A549 (cell line): Measurements from ENCODE around the gene DUSP14. TPM values are rescaled to one million over a fixed set of nuclear protein-coding genes. Genes with fewer than 3 reads are reported as not detected.
A peak's percentile ranks its signal among the peaks of the same experiment; 100 is the strongest.

ENCODE experiments used
- ATAC-seq, 2 experiments: fragments of 200-7000 bp in 1 of 2; fragments of >200 bp in 1 of 2; cut with Nextera tagmentation in 1 of 2; cut with Tn5 transposase in 1 of 2; 3 replicates each; pipeline versions ENCODE4 v1.8.0 to v1.9.1; 2018 to 2020; ENCODE audit warnings: mild to moderate bottlenecking in 1 of 2, moderate library complexity in 1 of 2
- CTCF ChIA-PET: fragments of 300-600 bp; sonication (Branson Sonifier 250); formaldehyde crosslinking; extraction: SDS; loops from one replicate; lab custom pipeline; 2021; ENCODE audit warnings: antibody characterized with exemption, inconsistent platforms; lab: Yijun Ruan, JAX
- POLR2A ChIA-PET: fragments of 350-600 bp; formaldehyde crosslinking; extraction: SDS; loops from one replicate; lab custom pipeline; 2021; ENCODE audit warnings: antibody characterized with exemption, inconsistent platforms; lab: Yijun Ruan, JAX
- DNase-seq, 2 experiments: peaks; one replicate each; pipeline versions ENCODE4 v3.0.0 to v3.0.0-alpha.2; 2011 to 2016; ENCODE audit warnings: low read depth in 1 of 2, low spot score in 1 of 2
- FAIRE-seq: peaks from 2 replicates; lab custom pipeline; 2011; peaks lifted over from hg19 to GRCh38; lab: Jason Lieb, UNC
- H3K27ac ChIP-seq, 2 experiments: fragments of >200 bp; sonication (Bioruptor Twin); formaldehyde crosslinking; 3 replicates each; pipeline ENCODE4 v1.5.1; 2016 to 2017
- H3K4me1 ChIP-seq: fragments of >200 bp; sonication (Bioruptor Twin); formaldehyde crosslinking; 3 replicates; pipeline ENCODE4 v1.6.1; 2016
- H3K4me2 ChIP-seq: fragments of >200 bp; sonication (Bioruptor Twin); formaldehyde crosslinking; 3 replicates; pipeline ENCODE4 v1.6.1; 2016
- H3K4me3 ChIP-seq: fragments of >200 bp; sonication (Bioruptor Twin); formaldehyde crosslinking; 3 replicates; pipeline ENCODE4 v1.5.1; 2016
- H3K9me3 ChIP-seq: fragments of >200 bp; sonication (Bioruptor Twin); formaldehyde crosslinking; 3 replicates; pipeline ENCODE4 v1.6.1; 2016
- BCL3 ChIP-seq: fragments of >200 bp; sonication (Bioruptor Twin); formaldehyde crosslinking; IDR thresholded peaks from 3 replicates; pipeline ENCODE4 v1.6.1; 2016
- BHLHE40 ChIP-seq: IDR thresholded peaks from 2 replicates; pipeline ENCODE4 v1.6.1; 2012; ENCODE audit warnings: low read depth, low read length, inconsistent platforms
- CEBPB ChIP-seq, 2 experiments: fragments of >200 bp in 1 of 2; sonication (Bioruptor Twin) in 1 of 2; formaldehyde crosslinking in 1 of 2; IDR thresholded peaks; 2 replicates each; pipeline ENCODE4 v1.6.1; 2012 to 2016
- CTCF ChIP-seq: fragments of >200 bp; sonication (Bioruptor Twin); formaldehyde crosslinking; IDR thresholded peaks from 3 replicates; pipeline ENCODE4 v1.5.1; 2016
- EHF ChIP-seq: fragments of 250-450 bp; sonication (Bioruptor Pico); IDR thresholded peaks from 2 replicates; pipeline ENCODE4 v1.5.0; 2020; ENCODE audit warnings: mild to moderate bottlenecking
- HDAC2 ChIP-seq: fragments of 200-600 bp; sonication (generic); IDR thresholded peaks from 2 replicates; pipeline ENCODE4 v1.6.1; 2016
- HES2 ChIP-seq: fragments of >200 bp; sonication (Bioruptor Twin); formaldehyde crosslinking; IDR thresholded peaks from 2 replicates; pipeline ENCODE4 v1.6.1; 2016
- HEYL ChIP-seq: fragments of 250-450 bp; sonication (Bioruptor Pico); IDR thresholded peaks from 2 replicates; pipeline ENCODE4 v1.8.0; 2021; ENCODE audit warnings: mild to moderate bottlenecking, moderate library complexity
- HMGXB4 ChIP-seq: fragments of 250-450 bp; sonication (Bioruptor Pico); IDR thresholded peaks from 2 replicates; pipeline ENCODE4 v1.5.0; 2021; ENCODE audit warnings: mild to moderate bottlenecking, moderate library complexity, borderline replicate concordance
- JUN ChIP-seq, 2 experiments: fragments of >200 bp; sonication (Bioruptor Twin); formaldehyde crosslinking; IDR thresholded peaks; 2 replicates in 1 of 2; 3 replicates in 1 of 2; pipeline ENCODE4 v1.6.1; 2016 to 2017
- KDM1A ChIP-seq: fragments of 200-600 bp; sonication (generic); IDR thresholded peaks from 2 replicates; pipeline ENCODE4 v1.6.1; 2016; ENCODE audit warnings: low read depth, mild to moderate bottlenecking
- KDM5A ChIP-seq: fragments of 200-600 bp; sonication (generic); IDR thresholded peaks from 2 replicates; pipeline ENCODE4 v1.6.1; 2016; ENCODE audit warnings: antibody characterized with exemption, mild to moderate bottlenecking
- PBX3 ChIP-seq: IDR thresholded peaks from 2 replicates; pipeline ENCODE4 v1.6.1; 2012
- RAD21 ChIP-seq, 2 experiments: fragments of >200 bp in 1 of 2; sonication (Bioruptor Twin) in 1 of 2; formaldehyde crosslinking in 1 of 2; IDR thresholded peaks in 1 of 2; conservative IDR thresholded peaks in 1 of 2; 2 replicates in 1 of 2; 3 replicates in 1 of 2; pipeline ENCODE4 v1.6.1; 2012 to 2018; ENCODE audit warnings: inconsistent platforms in 1 of 2
- RARB ChIP-seq: fragments of 250-450 bp; sonication (Bioruptor Pico); IDR thresholded peaks from 2 replicates; pipeline ENCODE4 v1.8.0; 2021; ENCODE audit warnings: mild to moderate bottlenecking, moderate library complexity
- RFX5 ChIP-seq: fragments of 450-650 bp; IDR thresholded peaks from 2 replicates; pipeline ENCODE4 v1.7.1; 2014; ENCODE audit warnings: antibody characterized with exemption, mild to moderate bottlenecking, moderate library complexity
- SMC3 ChIP-seq: fragments of >200 bp; sonication (Bioruptor Twin); formaldehyde crosslinking; IDR thresholded peaks from 3 replicates; pipeline ENCODE4 v1.6.1; 2018; ENCODE audit warnings: inconsistent platforms
- TFCP2L1 ChIP-seq: fragments of 250-450 bp; sonication (Bioruptor Pico); IDR thresholded peaks from 2 replicates; pipeline ENCODE4 v1.5.0; 2021; ENCODE audit warnings: mild to moderate bottlenecking
- WGBS: methylation state at CpG from one replicate; pipeline ENCODE4 v1.1.6; 2017; ENCODE audit errors: missing lambda C conversion rate; 5-methylcytosine and 5-hydroxymethylcytosine counted together
- polyA plus RNA-seq, 4 experiments: library from polyadenylated mRNA; depleted of rRNA in 3 of 4; stranded (reverse); fragments of >200 nt; fragmentation: RNase III in 1 of 4; extraction: RNeasy Plus Mini Kit Qiagen cat#74134 plus additional on column Dnase treatment in 1 of 4; gene quantifications; 2 replicates in 3 of 4; 3 replicates in 1 of 4; pipeline ENCODE4 v1.2.3, GENCODE V29; 2011 to 2017

DUSP14 gene
- polyA plus RNA-seq, 2 of the 4 experiments (the other 2 are of a cell fraction): 32.7 to 35.5 TPM

GRCh38 chr17:37520174-37520573, 30.5 kb downstream of the DUSP14 start:
- CTCF ChIA-PET: interaction anchor here (0.9 to 4.3 kb wide), 4 partner anchors 22 to 147 kb away, joined by 3 to 15 read pairs (median 4); no protein-coding TSS in a partner anchor
- POLR2A ChIA-PET: no interaction called here
- DNase-seq: no peak
- TF ChIP-seq PBX3: no peak
- TF ChIP-seq JUN (IDR thresholded peaks at IDR 0.05): no peak
- no peak for TF ChIP-seq BHLHE40
- TF ChIP-seq HEYL (CRISPR knock-in tag): no peak
- no peak for FAIRE-seq
- 90% methylated on average over 8 of the region's 8 CpGs for WGBS
- H3K27ac ChIP-seq: no peak overlapping the region
- no peak overlapping the region for H3K4me3 ChIP-seq
- H3K4me2 ChIP-seq: no peak overlapping the region
- H3K9me3 ChIP-seq: no peaks in the 10 kb centered on the region
- ATAC-seq: peak in 1 of 2 experiments; percentile 32; a peak in 1 of 6 replicates
- no peaks in the 10 kb centered on the region for H3K4me1 ChIP-seq

- H3K27ac ChIP-seq: no peak overlapping the region
- FAIRE-seq: no peak
- ChIA-PET POLR2A (interaction anchor here (0.6 kb wide), 1 partner anchor 117 kb away, joined by 4 read pairs; no protein-coding TSS in a partner anchor), CTCF (interaction anchor here (0.6 to 4.3 kb wide), 8 partner anchors 8 to 892 kb away, joined by 3 to 15 read pairs (median 3); no protein-coding TSS in a partner anchor)
- no peaks in the 10 kb centered on the region for H3K4me1 ChIP-seq
- TF ChIP-seq RARB (CRISPR knock-in tag) (no peak), HEYL (CRISPR knock-in tag) (no peak), TFCP2L1 (no peak), HES2 (no peak)
- no peak for ATAC-seq
- H3K9me3 ChIP-seq: no peaks in the 10 kb centered on the region
- WGBS: 92% methylated on average over 5 of the region's 5 CpGs
- DNase-seq: no peak
- no peak overlapping the region for H3K4me2 ChIP-seq
- H3K4me3 ChIP-seq: no peak overlapping the region
Observed at GRCh38 chr17:37521821-37522220, 32.1 kb downstream of the DUSP14 start.

GRCh38 chr17:37523715-37524219, 34.1 kb downstream of the DUSP14 start:
- no peak for DNase-seq
- POLR2A ChIA-PET: no interaction called here
- Histone ChIP-seq H3K4me3 (no peak overlapping the region), H3K9me3 (no peaks in the 10 kb centered on the region), H3K4me2 (no peak overlapping the region), H3K27ac (no peak overlapping the region), H3K4me1 (no peaks in the 10 kb centered on the region)
- CTCF ChIA-PET: interaction anchor here (1.2 to 5.8 kb wide), 4 partner anchors 18 to 150 kb away, joined by 3 to 32 read pairs (median 4); no protein-coding TSS in a partner anchor
- WGBS: 90% methylated on average over 8 of the region's 8 CpGs
- no peak for TF ChIP-seq HMGXB4 (CRISPR knock-in tag)
- no peak for TF ChIP-seq EHF (CRISPR knock-in tag)
- no peak for TF ChIP-seq KDM1A
- TF ChIP-seq CEBPB (IDR thresholded peaks at IDR 0.05): no peak
- TF ChIP-seq TFCP2L1: no peak
- no peak for TF ChIP-seq BCL3
- TF ChIP-seq BHLHE40: no peak
- no peak for TF ChIP-seq RARB (CRISPR knock-in tag)
- no peak for TF ChIP-seq HDAC2
- TF ChIP-seq, all 56 proteins: peak for 0
- no peak for FAIRE-seq
- ATAC-seq: no peak

GRCh38 chr17:37527249-37527851, 37.7 kb downstream of the DUSP14 start:
- POLR2A ChIA-PET: interaction anchor here (0.6 kb wide), 1 partner anchor 48 kb away, joined by 3 read pairs; no protein-coding TSS in a partner anchor
- no peak for FAIRE-seq

More at GRCh38 chr17:37527249-37527851, 37.7 kb downstream of the DUSP14 start:
- ATAC-seq: peak; percentile 95 to 97
- no peak overlapping the region for H3K27ac ChIP-seq
- TF ChIP-seq SMC3: peak; percentile 77
- peak; percentile 82 to 89 for TF ChIP-seq RAD21 (conservative IDR thresholded peaks at IDR 0.05 in 1 of 2, IDR thresholded peaks at IDR 0.05 in 1 of 2)
- TF ChIP-seq CTCF: peak; percentile 91
- TF ChIP-seq RFX5: no peak
- TF ChIP-seq KDM5A: no peak
- TF ChIP-seq, all 56 proteins: peak for 3
- H3K4me2 ChIP-seq: no peak overlapping the region
- CTCF ChIA-PET: interaction anchor here (0.6 to 6.3 kb wide), 36 partner anchors 10 to 334 kb away, joined by 3 to 62 read pairs (median 4); partner anchors contain the start of genes C17orf78 and SYNRG
- no peaks in the 10 kb centered on the region for H3K9me3 ChIP-seq
- no peaks in the 10 kb centered on the region for H3K4me1 ChIP-seq
- WGBS: 35% methylated on average over 5 of the region's 5 CpGs
- DNase-seq: peak; percentile 70 to 78
- no peak overlapping the region for H3K4me3 ChIP-seq
